Epithelial cell of proximal tubule (primary cell): ENCODE results near the gene CADM1. TPM values are rescaled to one million over a fixed set of nuclear protein-coding genes. Genes with fewer than 3 reads are reported as not detected.
A peak's percentile ranks its signal among the peaks of the same experiment; 100 is the strongest.

ENCODE experiments used
- DNase-seq: peaks from one replicate; pipeline ENCODE4 v3.0.0-alpha.2; 2011; ENCODE audit warnings: low read depth
- H3K4me3 ChIP-seq: 2 replicates; pipeline ENCODE4 v1.5.1; 2011; ENCODE audit warnings: low read depth, mild to moderate bottlenecking, low read length
- total RNA-seq: library from RNA; depleted of rRNA; stranded (reverse); fragments of >200 nt; gene quantifications from 2 replicates; pipeline ENCODE4 v1.2.3, GENCODE V29; 2015
- TF ChIP-seq, protein P1 (sequence below): conservative IDR thresholded peaks from 2 replicates; pipeline ENCODE4 v1.5.1; 2012; ENCODE audit warnings: low read depth, mild to moderate bottlenecking, low read length

Gene CADM1
- total RNA-seq, 1 donor from 2014 or later = 21.3 TPM

DNA sequence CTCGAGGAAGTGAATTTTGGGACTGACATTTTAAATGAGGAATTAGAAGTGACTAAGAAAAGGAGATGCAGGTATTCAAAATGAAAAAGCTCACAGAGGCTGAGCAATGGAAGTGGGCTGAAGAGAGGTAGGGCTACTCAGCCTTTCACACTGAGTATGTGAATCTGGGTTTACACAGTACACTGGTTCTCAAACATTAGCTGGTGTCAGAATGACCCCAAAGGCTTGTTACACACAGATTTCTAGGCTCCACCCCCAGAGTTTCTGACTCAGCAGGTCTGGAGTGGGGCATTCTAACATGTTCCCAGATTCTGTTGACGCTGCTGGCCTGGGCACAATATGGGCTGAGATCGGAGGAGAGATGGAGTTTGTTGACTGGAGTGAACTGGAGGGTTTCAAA, 32.8 kb downstream of the CADM1 start:
- DNase-seq = peak; percentile 19
- no peak overlapping the region for H3K4me3 ChIP-seq

DNA sequence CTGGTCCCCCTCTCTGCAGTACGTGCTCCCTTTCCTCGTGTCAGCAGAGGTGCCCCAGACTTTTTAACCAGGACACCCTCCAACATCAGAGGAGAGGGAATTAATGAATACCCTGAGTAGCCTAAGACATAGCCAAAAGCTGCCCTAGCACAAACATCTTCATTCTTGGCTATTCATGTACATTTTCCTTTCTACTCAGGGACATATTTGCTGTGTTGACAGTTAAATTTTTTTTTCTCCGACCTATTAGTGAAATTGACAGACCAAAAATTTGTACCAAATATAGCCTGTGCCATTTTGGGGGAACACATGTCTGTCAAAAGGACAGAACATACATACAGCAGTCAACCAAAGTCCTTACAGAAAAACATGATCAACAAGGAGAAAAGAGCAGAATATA, 33.3 kb downstream of the CADM1 start:
- TF ChIP-seq, protein P1, sequence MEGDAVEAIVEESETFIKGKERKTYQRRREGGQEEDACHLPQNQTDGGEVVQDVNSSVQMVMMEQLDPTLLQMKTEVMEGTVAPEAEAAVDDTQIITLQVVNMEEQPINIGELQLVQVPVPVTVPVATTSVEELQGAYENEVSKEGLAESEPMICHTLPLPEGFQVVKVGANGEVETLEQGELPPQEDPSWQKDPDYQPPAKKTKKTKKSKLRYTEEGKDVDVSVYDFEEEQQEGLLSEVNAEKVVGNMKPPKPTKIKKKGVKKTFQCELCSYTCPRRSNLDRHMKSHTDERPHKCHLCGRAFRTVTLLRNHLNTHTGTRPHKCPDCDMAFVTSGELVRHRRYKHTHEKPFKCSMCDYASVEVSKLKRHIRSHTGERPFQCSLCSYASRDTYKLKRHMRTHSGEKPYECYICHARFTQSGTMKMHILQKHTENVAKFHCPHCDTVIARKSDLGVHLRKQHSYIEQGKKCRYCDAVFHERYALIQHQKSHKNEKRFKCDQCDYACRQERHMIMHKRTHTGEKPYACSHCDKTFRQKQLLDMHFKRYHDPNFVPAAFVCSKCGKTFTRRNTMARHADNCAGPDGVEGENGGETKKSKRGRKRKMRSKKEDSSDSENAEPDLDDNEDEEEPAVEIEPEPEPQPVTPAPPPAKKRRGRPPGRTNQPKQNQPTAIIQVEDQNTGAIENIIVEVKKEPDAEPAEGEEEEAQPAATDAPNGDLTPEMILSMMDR = no peak
- no peak for DNase-seq
- H3K4me3 ChIP-seq = no peak overlapping the region

More for the DNA sequence above, 32.8 kb downstream of the CADM1 start:
- TF ChIP-seq, protein P1 = no peak

DNA sequence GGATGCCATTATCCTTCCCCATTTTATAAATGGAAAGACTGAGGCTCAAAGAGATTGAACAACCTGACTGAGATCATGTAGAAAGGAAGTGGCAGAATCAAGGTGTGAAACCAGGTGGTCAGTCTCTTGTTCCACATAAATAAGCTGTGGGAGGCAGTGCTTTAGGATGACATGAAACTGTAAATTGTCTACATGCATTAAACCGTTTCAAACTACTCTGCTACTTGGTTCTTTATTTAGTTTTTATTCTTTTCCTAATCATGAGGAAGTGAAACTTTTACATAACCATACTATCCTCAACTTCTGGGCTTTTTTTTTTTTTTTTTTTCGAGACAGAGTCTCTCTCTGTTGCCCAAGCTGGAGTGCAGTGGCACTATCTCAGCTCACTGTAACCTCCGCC, 34.9 kb downstream of the CADM1 start:
- no peak overlapping the region for H3K4me3 ChIP-seq
- TF ChIP-seq, protein P1 = no peak
- DNase-seq = no peak

DNA sequence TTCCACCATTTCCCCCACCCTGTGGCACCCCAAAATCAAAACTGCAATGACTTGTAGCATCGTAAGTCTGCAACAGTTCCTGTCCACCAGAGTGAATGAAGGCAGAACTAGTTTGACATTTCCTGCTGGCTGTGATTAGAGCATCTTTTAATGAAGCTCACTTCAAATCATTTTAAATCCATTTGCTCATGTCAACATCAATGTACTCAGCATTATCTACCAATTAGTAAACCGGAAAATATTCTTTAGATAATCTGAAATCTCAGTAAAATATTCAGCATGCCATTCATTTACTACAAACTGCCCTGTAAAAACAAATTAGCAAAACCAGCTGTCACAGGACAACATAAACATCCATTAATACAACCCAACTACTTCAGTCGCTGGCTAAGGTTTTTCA, 38.1 kb downstream of the CADM1 start:
- no peak for DNase-seq
- H3K4me3 ChIP-seq = no peak overlapping the region
- TF ChIP-seq, protein P1 = no peak

DNA sequence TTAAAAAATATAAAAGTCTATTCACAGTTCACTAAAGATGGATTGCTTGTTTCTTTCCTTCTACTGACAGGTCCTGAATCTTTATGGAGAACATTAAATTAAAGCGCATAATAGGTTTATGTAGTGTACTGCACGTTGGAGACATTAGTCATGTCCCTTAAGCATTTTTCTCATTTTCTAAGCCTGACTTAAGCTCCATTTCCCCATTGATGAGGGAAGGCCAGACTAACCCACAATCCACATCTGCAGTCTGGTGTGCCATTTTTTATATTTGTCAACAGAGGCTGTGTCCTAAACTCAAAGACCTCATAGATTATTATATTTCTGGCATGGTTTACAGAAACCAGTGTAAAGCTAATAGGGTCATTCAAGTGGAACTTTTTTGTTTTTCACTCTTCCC, 39.9 kb downstream of the CADM1 start:
- no peak overlapping the region for H3K4me3 ChIP-seq
- TF ChIP-seq, protein P1 = no peak
- DNase-seq = no peak

DNA sequence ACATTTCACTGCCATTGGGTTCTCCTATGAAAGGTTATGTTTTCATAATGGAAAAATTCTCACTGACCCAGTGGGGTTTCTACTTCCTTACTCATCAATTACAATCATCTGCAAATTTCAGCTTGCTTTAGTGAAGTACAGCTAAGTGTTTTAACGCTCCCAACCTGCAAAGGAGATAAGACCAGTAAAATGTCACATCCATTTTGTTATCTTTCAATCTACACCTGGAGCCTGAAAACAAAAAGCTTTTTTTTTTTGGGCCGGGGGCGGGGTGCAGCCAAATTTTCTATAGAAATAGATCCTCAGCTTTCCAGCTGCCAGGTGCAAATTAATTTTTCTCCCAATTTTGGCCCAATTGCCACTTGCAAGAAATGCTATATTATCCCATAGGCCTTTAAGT, 40.6 kb downstream of the CADM1 start:
- no peak for DNase-seq
- no peak overlapping the region for H3K4me3 ChIP-seq
- TF ChIP-seq, protein P1 = no peak

DNA sequence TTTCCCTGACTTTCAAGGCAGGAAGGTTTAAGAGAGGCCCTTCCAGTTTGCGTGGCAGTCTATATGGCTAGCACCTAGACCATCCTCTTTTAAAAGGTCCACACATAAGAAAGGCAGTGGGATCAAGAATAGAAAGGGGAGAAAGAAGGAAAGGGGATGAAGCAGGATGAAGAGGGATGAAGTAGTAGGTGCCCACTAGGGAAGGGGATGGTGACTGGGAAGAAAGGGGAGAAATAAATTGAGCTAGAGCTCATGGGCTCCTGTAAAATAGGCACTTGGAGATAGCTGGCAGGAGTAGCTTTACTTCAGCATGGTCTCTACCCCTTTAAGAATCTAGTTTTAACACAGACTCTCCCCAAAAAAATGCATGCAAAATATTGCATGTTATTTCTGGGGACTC, 41.5 kb downstream of the CADM1 start:
- DNase-seq = no peak

More for the DNA sequence above, 41.5 kb downstream of the CADM1 start:
- H3K4me3 ChIP-seq = no peak overlapping the region
- TF ChIP-seq, protein P1 = no peak
